ENCODE data around the gene LRCH1.

LRCH1 gene

GRCh38 chr13:46685006-46685730 is 132.2 kb downstream of the LRCH1 start:
- TF ChIP-seq TCF12 (IDR thresholded peaks at IDR 0.05; ENCODE audit: low read depth) (no peak), CEBPB (IDR thresholded peaks at IDR 0.05) (no peak), TEAD4 (IDR thresholded peaks at IDR 0.05) (no peak), ZBTB7A (IDR thresholded peaks at IDR 0.05; ENCODE audit: low read depth) (no peak), MAX (IDR thresholded peaks at IDR 0.05) (no peak), EP300 (IDR thresholded peaks at IDR 0.05; ENCODE audit: borderline replicate concordance) (no peak), RAD21 (IDR thresholded peaks at IDR 0.05; ENCODE audit: low read depth) (no peak), CREB1 (IDR thresholded peaks at IDR 0.05; ENCODE audit: low read depth) (no peak), EGR1 (IDR thresholded peaks at IDR 0.05) (no peak), YY1 (IDR thresholded peaks at IDR 0.05; ENCODE audit: low read depth) (no peak), NFIC (IDR thresholded peaks at IDR 0.05) (no peak), TAF1 (IDR thresholded peaks at IDR 0.05; ENCODE audit: low read depth) (no peak)
- TF ChIP-seq, protein P1, sequence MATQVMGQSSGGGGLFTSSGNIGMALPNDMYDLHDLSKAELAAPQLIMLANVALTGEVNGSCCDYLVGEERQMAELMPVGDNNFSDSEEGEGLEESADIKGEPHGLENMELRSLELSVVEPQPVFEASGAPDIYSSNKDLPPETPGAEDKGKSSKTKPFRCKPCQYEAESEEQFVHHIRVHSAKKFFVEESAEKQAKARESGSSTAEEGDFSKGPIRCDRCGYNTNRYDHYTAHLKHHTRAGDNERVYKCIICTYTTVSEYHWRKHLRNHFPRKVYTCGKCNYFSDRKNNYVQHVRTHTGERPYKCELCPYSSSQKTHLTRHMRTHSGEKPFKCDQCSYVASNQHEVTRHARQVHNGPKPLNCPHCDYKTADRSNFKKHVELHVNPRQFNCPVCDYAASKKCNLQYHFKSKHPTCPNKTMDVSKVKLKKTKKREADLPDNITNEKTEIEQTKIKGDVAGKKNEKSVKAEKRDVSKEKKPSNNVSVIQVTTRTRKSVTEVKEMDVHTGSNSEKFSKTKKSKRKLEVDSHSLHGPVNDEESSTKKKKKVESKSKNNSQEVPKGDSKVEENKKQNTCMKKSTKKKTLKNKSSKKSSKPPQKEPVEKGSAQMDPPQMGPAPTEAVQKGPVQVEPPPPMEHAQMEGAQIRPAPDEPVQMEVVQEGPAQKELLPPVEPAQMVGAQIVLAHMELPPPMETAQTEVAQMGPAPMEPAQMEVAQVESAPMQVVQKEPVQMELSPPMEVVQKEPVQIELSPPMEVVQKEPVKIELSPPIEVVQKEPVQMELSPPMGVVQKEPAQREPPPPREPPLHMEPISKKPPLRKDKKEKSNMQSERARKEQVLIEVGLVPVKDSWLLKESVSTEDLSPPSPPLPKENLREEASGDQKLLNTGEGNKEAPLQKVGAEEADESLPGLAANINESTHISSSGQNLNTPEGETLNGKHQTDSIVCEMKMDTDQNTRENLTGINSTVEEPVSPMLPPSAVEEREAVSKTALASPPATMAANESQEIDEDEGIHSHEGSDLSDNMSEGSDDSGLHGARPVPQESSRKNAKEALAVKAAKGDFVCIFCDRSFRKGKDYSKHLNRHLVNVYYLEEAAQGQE (IDR thresholded peaks at IDR 0.05; ENCODE audit: low read depth) = no peak

DNA sequence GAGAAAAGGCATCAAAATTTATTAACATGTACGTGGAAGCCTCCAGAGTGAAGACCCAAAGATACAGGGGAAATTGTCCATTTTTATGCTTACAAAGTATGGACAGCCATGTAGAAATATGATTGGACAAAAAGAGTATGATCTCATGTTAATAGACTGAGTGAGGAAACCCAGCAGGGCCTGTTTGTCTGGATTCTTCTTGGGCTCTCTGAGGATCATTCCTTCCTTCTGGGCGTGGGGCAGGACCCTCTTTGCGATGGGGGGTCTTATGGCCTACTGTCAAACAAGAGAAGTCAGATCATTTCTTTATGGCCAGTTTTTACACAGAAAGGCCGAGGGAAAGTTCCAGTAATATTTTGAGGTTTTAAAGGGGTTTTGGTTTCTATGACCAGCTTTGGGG is 133.2 kb downstream of the LRCH1 start:
- no peak for TF ChIP-seq TCF12 (IDR thresholded peaks at IDR 0.05; ENCODE audit: low read depth)
- TF ChIP-seq RAD21 (IDR thresholded peaks at IDR 0.05; ENCODE audit: low read depth) = no peak
- no peak for TF ChIP-seq CEBPB (IDR thresholded peaks at IDR 0.05)
- TF ChIP-seq EP300 (IDR thresholded peaks at IDR 0.05; ENCODE audit: borderline replicate concordance) = no peak

- TF ChIP-seq, protein P2, sequence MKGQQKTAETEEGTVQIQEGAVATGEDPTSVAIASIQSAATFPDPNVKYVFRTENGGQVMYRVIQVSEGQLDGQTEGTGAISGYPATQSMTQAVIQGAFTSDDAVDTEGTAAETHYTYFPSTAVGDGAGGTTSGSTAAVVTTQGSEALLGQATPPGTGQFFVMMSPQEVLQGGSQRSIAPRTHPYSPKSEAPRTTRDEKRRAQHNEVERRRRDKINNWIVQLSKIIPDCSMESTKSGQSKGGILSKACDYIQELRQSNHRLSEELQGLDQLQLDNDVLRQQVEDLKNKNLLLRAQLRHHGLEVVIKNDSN (IDR thresholded peaks at IDR 0.05) = no peak
- TF ChIP-seq MAX (IDR thresholded peaks at IDR 0.05) = peak; percentile 33; the same call in 1 of the 2 replicates
These were observed 134.8 kb downstream of the LRCH1 start for GRCh38 chr13:46687810-46688209.

GRCh38 chr13:46688306-46688705 is 135.3 kb downstream of the LRCH1 start:
- TF ChIP-seq TAF1 (IDR thresholded peaks at IDR 0.05; ENCODE audit: low read depth) (no peak), YY1 (IDR thresholded peaks at IDR 0.05; ENCODE audit: low read depth) (no peak), CEBPB (IDR thresholded peaks at IDR 0.05) (no peak), FOXM1 (IDR thresholded peaks at IDR 0.05; ENCODE audit: borderline replicate concordance, low read depth) (no peak), NFIC (IDR thresholded peaks at IDR 0.05) (no peak), MAX (IDR thresholded peaks at IDR 0.05) (no peak), ZBTB7A (IDR thresholded peaks at IDR 0.05; ENCODE audit: low read depth) (no peak), TEAD4 (IDR thresholded peaks at IDR 0.05) (no peak), TCF12 (IDR thresholded peaks at IDR 0.05; ENCODE audit: low read depth) (no peak), EGR1 (IDR thresholded peaks at IDR 0.05) (no peak), RAD21 (IDR thresholded peaks at IDR 0.05; ENCODE audit: low read depth) (no peak)
- TF ChIP-seq, protein P1 (IDR thresholded peaks at IDR 0.05; ENCODE audit: low read depth) = no peak
- TF ChIP-seq, protein P2 (IDR thresholded peaks at IDR 0.05) = no peak

DNA sequence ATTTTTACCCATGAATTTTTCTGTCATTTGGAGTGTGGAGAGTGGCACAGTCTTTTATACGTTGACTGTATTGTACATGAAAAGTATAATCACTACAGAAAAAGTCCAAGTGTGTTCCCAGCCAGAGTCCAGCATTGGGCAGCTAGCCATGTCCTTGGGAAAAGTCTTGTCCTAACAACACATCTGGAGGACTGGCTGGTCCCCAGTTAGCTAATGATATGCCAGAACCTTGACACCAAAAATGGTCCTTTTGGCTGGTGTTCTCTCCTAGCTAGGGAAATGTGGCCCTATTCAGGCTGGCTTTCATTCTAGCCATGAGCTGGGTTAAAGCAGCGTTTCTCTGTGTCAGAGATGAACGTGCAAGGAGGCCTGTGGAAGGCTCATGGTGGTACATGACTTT is 145.0 kb downstream of the LRCH1 start:
- TF ChIP-seq CREB1 (IDR thresholded peaks at IDR 0.05; ENCODE audit: low read depth) (no peak), CEBPB (IDR thresholded peaks at IDR 0.05) (no peak), RAD21 (IDR thresholded peaks at IDR 0.05; ENCODE audit: low read depth) (no peak), MAX (IDR thresholded peaks at IDR 0.05) (no peak), EGR1 (IDR thresholded peaks at IDR 0.05) (no peak), TCF12 (IDR thresholded peaks at IDR 0.05; ENCODE audit: low read depth) (no peak), ZBTB7A (IDR thresholded peaks at IDR 0.05; ENCODE audit: low read depth) (no peak), NFIC (IDR thresholded peaks at IDR 0.05) (no peak), YY1 (IDR thresholded peaks at IDR 0.05; ENCODE audit: low read depth) (no peak), TAF1 (IDR thresholded peaks at IDR 0.05; ENCODE audit: low read depth) (no peak), FOXM1 (IDR thresholded peaks at IDR 0.05; ENCODE audit: borderline replicate concordance, low read depth) (no peak), TEAD4 (IDR thresholded peaks at IDR 0.05) (no peak), EP300 (IDR thresholded peaks at IDR 0.05; ENCODE audit: borderline replicate concordance) (no peak)
- TF ChIP-seq, protein P1 (IDR thresholded peaks at IDR 0.05; ENCODE audit: low read depth) = no peak
- TF ChIP-seq, protein P2 (IDR thresholded peaks at IDR 0.05) = no peak
